ENCODE data around the gene ITIH3.

Gene ITIH3, protein sequence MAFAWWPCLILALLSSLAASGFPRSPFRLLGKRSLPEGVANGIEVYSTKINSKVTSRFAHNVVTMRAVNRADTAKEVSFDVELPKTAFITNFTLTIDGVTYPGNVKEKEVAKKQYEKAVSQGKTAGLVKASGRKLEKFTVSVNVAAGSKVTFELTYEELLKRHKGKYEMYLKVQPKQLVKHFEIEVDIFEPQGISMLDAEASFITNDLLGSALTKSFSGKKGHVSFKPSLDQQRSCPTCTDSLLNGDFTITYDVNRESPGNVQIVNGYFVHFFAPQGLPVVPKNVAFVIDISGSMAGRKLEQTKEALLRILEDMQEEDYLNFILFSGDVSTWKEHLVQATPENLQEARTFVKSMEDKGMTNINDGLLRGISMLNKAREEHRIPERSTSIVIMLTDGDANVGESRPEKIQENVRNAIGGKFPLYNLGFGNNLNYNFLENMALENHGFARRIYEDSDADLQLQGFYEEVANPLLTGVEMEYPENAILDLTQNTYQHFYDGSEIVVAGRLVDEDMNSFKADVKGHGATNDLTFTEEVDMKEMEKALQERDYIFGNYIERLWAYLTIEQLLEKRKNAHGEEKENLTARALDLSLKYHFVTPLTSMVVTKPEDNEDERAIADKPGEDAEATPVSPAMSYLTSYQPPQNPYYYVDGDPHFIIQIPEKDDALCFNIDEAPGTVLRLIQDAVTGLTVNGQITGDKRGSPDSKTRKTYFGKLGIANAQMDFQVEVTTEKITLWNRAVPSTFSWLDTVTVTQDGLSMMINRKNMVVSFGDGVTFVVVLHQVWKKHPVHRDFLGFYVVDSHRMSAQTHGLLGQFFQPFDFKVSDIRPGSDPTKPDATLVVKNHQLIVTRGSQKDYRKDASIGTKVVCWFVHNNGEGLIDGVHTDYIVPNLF

DNA sequence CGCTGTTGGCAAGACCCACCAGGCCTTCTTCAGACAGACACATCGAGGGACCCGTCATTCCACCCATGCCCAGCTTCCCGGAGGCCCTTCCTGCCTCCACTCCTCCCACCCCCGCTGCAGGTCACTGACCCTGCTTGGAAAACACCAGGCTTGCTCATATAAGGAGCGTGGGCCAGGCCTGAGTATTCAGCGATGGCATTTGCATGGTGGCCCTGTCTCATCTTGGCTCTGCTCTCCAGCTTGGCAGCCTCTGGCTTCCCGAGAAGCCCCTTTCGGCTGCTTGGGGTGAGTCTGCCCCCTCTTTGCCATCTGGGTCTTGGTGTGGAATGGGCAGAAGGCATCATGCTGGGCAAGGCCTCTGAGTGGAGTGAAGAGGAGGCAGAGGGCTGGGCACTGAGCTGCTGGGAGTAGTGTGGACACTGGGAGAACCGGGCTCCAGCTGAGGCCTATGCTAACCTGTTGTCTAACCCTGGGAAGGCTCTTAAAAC, at the start of gene ITIH3:
TSS of gene ITIH3 (plus strand) at position 185 of the 488 bp plus-strand sequence. CDS start at position 193, 8 bp downstream.
- H3K9me3 ChIP-seq (ENCODE audit: severe bottlenecking), result no peaks in the 10 kb centered on the region
- H3K27me3 ChIP-seq (ENCODE audit: insufficient read depth, low read depth, severe bottlenecking), result no peaks in the 10 kb centered on the region
- no peak within 1 kb of the TSS for H3K27ac ChIP-seq
- no peak for DNase-seq
- TF ChIP-seq, protein P1, sequence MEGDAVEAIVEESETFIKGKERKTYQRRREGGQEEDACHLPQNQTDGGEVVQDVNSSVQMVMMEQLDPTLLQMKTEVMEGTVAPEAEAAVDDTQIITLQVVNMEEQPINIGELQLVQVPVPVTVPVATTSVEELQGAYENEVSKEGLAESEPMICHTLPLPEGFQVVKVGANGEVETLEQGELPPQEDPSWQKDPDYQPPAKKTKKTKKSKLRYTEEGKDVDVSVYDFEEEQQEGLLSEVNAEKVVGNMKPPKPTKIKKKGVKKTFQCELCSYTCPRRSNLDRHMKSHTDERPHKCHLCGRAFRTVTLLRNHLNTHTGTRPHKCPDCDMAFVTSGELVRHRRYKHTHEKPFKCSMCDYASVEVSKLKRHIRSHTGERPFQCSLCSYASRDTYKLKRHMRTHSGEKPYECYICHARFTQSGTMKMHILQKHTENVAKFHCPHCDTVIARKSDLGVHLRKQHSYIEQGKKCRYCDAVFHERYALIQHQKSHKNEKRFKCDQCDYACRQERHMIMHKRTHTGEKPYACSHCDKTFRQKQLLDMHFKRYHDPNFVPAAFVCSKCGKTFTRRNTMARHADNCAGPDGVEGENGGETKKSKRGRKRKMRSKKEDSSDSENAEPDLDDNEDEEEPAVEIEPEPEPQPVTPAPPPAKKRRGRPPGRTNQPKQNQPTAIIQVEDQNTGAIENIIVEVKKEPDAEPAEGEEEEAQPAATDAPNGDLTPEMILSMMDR (IDR thresholded peaks at IDR 0.05; ENCODE audit: low read depth, low read length), result no peak
- no peak within 1 kb of the TSS for H3K4me3 ChIP-seq (ENCODE audit: low read depth, low read length)
- H3K36me3 ChIP-seq, result no peaks in the 10 kb centered on the region

DNA sequence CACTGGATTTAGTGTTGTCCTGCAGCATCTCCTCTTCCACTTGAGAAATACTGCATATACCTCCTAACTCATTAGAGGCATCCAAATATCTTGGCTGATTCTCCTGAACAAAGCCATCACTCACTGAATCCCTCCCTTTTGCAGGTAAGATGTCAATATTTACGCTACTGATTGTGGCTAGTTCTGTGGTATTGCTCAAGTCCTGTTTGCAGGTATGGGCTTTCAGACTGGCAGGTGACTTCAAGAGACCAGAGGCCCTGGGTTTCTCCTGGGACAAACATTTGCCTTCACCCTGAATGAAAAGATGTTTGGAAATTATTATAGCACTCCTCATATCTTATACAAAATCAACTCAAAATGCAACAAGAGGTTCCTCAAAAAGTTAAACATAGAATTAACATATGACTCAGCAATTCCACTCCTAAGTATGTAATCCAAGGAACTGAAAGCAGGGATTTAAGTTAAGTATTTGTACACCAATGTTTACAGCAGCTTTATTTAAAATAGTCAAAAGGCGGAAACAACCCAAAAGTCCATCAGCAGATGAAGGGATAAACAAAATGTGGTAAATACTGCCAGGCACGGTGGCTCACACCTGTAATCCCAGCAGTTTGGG, 42.4 kb upstream of the ITIH3 start:
- no peak overlapping the region for H3K27ac ChIP-seq
- DNase-seq, result no peak
- peaks cover 76% of the 10 kb centered on the region for H3K36me3 ChIP-seq
- no peak overlapping the region for H3K4me3 ChIP-seq (ENCODE audit: low read depth, low read length)
- TF ChIP-seq, protein P1 (IDR thresholded peaks at IDR 0.05; ENCODE audit: low read depth, low read length), result no peak
- H3K27me3 ChIP-seq (ENCODE audit: insufficient read depth, low read depth, severe bottlenecking), result no peaks in the 10 kb centered on the region
- no peaks in the 10 kb centered on the region for H3K9me3 ChIP-seq (ENCODE audit: severe bottlenecking)

DNA sequence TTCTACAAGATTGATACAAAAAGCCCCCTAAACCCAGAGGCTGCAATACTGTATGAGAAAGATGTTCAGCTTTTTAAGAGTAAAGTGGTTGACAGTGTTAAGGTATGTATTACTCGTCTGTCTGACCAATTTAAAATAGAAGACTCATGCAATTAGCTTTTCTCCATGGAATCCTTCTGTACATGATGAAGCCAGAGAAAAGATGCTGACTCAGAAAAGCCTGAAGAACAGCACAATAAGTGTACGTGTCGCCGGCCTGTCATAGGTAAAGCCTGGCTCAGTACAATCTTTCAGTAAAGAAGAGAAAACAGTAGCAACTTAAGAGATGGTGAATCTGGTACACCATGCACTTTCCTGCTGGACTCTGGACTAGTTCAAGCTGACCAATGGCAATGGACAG, 40.2 kb upstream of the ITIH3 start:
- Histone ChIP-seq H3K9me3 (ENCODE audit: severe bottlenecking) (no peaks in the 10 kb centered on the region), H3K4me3 (ENCODE audit: low read depth, low read length) (no peak overlapping the region), H3K27ac (no peak overlapping the region), H3K36me3 (peaks cover 76% of the 10 kb centered on the region), H3K27me3 (ENCODE audit: insufficient read depth, low read depth, severe bottlenecking) (no peaks in the 10 kb centered on the region)
- DNase-seq, result no peak
- TF ChIP-seq, protein P1 (IDR thresholded peaks at IDR 0.05; ENCODE audit: low read depth, low read length), result no peak

GRCh38 chr3:52756141-52756540, 38.5 kb upstream of the ITIH3 start:
- Histone ChIP-seq H3K9me3 (ENCODE audit: severe bottlenecking) (no peaks in the 10 kb centered on the region), H3K36me3 (peaks cover 76% of the 10 kb centered on the region), H3K4me3 (ENCODE audit: low read depth, low read length) (no peak overlapping the region), H3K27ac (no peak overlapping the region), H3K27me3 (ENCODE audit: insufficient read depth, low read depth, severe bottlenecking) (no peaks in the 10 kb centered on the region)
- TF ChIP-seq, protein P1 (IDR thresholded peaks at IDR 0.05; ENCODE audit: low read depth, low read length), result no peak
- DNase-seq, result no peak

GRCh38 chr3:52763466-52763865, 31.1 kb upstream of the ITIH3 start:
- no peak for DNase-seq
- Histone ChIP-seq H3K9me3 (ENCODE audit: severe bottlenecking) (no peaks in the 10 kb centered on the region), H3K27ac (no peak overlapping the region), H3K36me3 (peaks cover 83% of the 10 kb centered on the region), H3K27me3 (ENCODE audit: insufficient read depth, low read depth, severe bottlenecking) (no peaks in the 10 kb centered on the region), H3K4me3 (ENCODE audit: low read depth, low read length) (no peak overlapping the region)
- TF ChIP-seq, protein P1 (IDR thresholded peaks at IDR 0.05; ENCODE audit: low read depth, low read length), result no peak
